Fibroblast of lung (primary cell): ENCODE results near the gene GALNT12.

Experiments used
- CTCF ChIP-seq, 2 donors: IDR thresholded peaks in 1 of 2; conservative IDR thresholded peaks in 1 of 2; 1 replicate in 1 of 2; 2 replicates in 1 of 2; pipeline ENCODE4 v1.5.1; 2011 to 2012; ENCODE audit warnings: low read length in 2 of 2, control low read depth in 1 of 2, inconsistent platforms in 1 of 2, low read depth in 1 of 2, mild to moderate bottlenecking in 1 of 2
- EZH2 ChIP-seq: IDR thresholded peaks from 2 replicates; pipeline ENCODE4 v1.5.1; 2012; ENCODE audit warnings: low read length, control low read depth, mild to moderate bottlenecking; ENCODE audit errors: missing control alignments

- TF ChIP-seq EZH2 (no peak), CTCF (conservative IDR thresholded peaks at IDR 0.05 in 1 of 2, IDR thresholded peaks at IDR 0.05 in 1 of 2; ENCODE audit: low read depth in 1 of 2, low read length in 2 of 2) (no peak)
These were observed 22.3 kb downstream of the GALNT12 start for GRCh38 chr9:98829766-98830165.
